WTC11 (cell line): ENCODE results near the gene KDM3B. TPM values are rescaled to one million over a fixed set of nuclear protein-coding genes. Genes with fewer than 3 reads are reported as not detected.

Source experiments
- CREM ChIP-seq: sonication (generic); formaldehyde crosslinking; IDR thresholded peaks from 2 replicates; pipeline ENCODE4 v1.8.1; 2022; ENCODE audit warnings: mild to moderate bottlenecking, missing genetic modification reagents, moderate library complexity
- FOXJ3 ChIP-seq: sonication (generic); formaldehyde crosslinking; IDR thresholded peaks from 2 replicates; pipeline ENCODE4 v1.9.0; 2021; ENCODE audit warnings: missing genetic modification reagents, mild to moderate bottlenecking, borderline replicate concordance
- GTF2I ChIP-seq: fragments of 250-450 bp; sonication (Bioruptor Pico); conservative IDR thresholded peaks from 2 replicates; pipeline ENCODE4 v1.4.0; 2021; ENCODE audit warnings: mild to moderate bottlenecking
- MXD4 ChIP-seq: fragments of 250-450 bp; sonication (Bioruptor Pico); IDR thresholded peaks from 2 replicates; pipeline ENCODE4 v1.8.0; 2021; ENCODE audit warnings: mild to moderate bottlenecking, moderate library complexity, borderline replicate concordance
- NFE2L1 ChIP-seq: sonication (generic); formaldehyde crosslinking; IDR thresholded peaks from 2 replicates; pipeline ENCODE4 v1.8.1; 2023; ENCODE audit warnings: missing genetic modification reagents
- PRRX2 ChIP-seq: fragments of 250-450 bp; sonication (Bioruptor Pico); IDR thresholded peaks from 2 replicates; pipeline ENCODE4 v1.8.0; 2021; ENCODE audit warnings: mild to moderate bottlenecking
- RELA ChIP-seq: sonication (generic); formaldehyde crosslinking; IDR thresholded peaks from 2 replicates; pipeline ENCODE4 v1.8.1; 2022; ENCODE audit warnings: missing genetic modification reagents, mild to moderate bottlenecking, borderline replicate concordance
- SMAD4 ChIP-seq: sonication (generic); formaldehyde crosslinking; IDR thresholded peaks from 2 replicates; pipeline ENCODE4 v1.8.0; 2022; ENCODE audit warnings: mild to moderate bottlenecking, missing genetic modification reagents
- ZNF219 ChIP-seq: sonication (generic); formaldehyde crosslinking; IDR thresholded peaks from 2 replicates; pipeline ENCODE4 v1.8.0; 2023; ENCODE audit warnings: missing genetic modification reagents, mild to moderate bottlenecking, borderline replicate concordance
- ZNF396 ChIP-seq: fragments of 250-450 bp; sonication (Bioruptor Pico); IDR thresholded peaks from 2 replicates; pipeline ENCODE4 v1.8.0; 2021; ENCODE audit warnings: mild to moderate bottlenecking, moderate library complexity, borderline replicate concordance
- ZNF423 ChIP-seq: fragments of 250-450 bp; sonication (Bioruptor Pico); IDR thresholded peaks from 2 replicates; pipeline ENCODE4 v2.1.2; 2022; ENCODE audit warnings: mild to moderate bottlenecking, moderate library complexity
- total RNA-seq: library from RNA; stranded (reverse); gene quantifications from 3 replicates; pipeline ENCODE4 v1.2.3, GENCODE V29; 2021
- TF ChIP-seq, protein P1 (sequence below): fragments of 250-450 bp; sonication (Bioruptor Pico); IDR thresholded peaks from 2 replicates; pipeline ENCODE4 v1.8.0; 2021; ENCODE audit warnings: mild to moderate bottlenecking
- TF ChIP-seq, protein P2 (sequence below): sonication (generic); formaldehyde crosslinking; IDR thresholded peaks from 2 replicates; pipeline ENCODE4 v1.8.1; 2022; ENCODE audit warnings: low read depth, missing genetic modification reagents, borderline replicate concordance
- TF ChIP-seq, protein P3 (sequence below): sonication (generic); formaldehyde crosslinking; IDR thresholded peaks from 2 replicates; pipeline ENCODE4 v1.8.1; 2023; ENCODE audit warnings: mild to moderate bottlenecking, moderate library complexity, missing genetic modification reagents
- TF ChIP-seq, protein P4 (sequence below): sonication (generic); formaldehyde crosslinking; IDR thresholded peaks from 2 replicates; pipeline ENCODE4 v1.8.1; 2022; ENCODE audit warnings: missing genetic modification reagents, borderline replicate concordance
- TF ChIP-seq, protein P5 (sequence below): sonication (generic); formaldehyde crosslinking; IDR thresholded peaks from 2 replicates; pipeline ENCODE4 v1.8.0; 2022; ENCODE audit warnings: mild to moderate bottlenecking, missing genetic modification reagents
- TF ChIP-seq, protein P6 (sequence below): fragments of 250-450 bp; sonication (Bioruptor Pico); IDR thresholded peaks from 2 replicates; pipeline ENCODE4 v1.9.0; 2021; ENCODE audit warnings: mild to moderate bottlenecking
- TF ChIP-seq, protein P7 (sequence below): fragments of 200-600 bp; IDR thresholded peaks from 2 replicates; pipeline ENCODE4 v1.8.0; 2022; ENCODE audit warnings: antibody characterized with exemption
- TF ChIP-seq, protein P8 (sequence below): fragments of 250-450 bp; sonication (Bioruptor Pico); IDR thresholded peaks from 2 replicates; pipeline ENCODE4 v1.9.0; 2021; ENCODE audit warnings: moderate library complexity, mild to moderate bottlenecking, inconsistent platforms, borderline replicate concordance
- TF ChIP-seq, protein P9 (sequence below): sonication (generic); formaldehyde crosslinking; IDR thresholded peaks from 2 replicates; pipeline ENCODE4 v1.8.1; 2023; ENCODE audit warnings: mild to moderate bottlenecking, missing genetic modification reagents, borderline replicate concordance

The KDM3B gene
- total RNA-seq, 1 experiment from 2014 or later = 87.9 TPM

DNA sequence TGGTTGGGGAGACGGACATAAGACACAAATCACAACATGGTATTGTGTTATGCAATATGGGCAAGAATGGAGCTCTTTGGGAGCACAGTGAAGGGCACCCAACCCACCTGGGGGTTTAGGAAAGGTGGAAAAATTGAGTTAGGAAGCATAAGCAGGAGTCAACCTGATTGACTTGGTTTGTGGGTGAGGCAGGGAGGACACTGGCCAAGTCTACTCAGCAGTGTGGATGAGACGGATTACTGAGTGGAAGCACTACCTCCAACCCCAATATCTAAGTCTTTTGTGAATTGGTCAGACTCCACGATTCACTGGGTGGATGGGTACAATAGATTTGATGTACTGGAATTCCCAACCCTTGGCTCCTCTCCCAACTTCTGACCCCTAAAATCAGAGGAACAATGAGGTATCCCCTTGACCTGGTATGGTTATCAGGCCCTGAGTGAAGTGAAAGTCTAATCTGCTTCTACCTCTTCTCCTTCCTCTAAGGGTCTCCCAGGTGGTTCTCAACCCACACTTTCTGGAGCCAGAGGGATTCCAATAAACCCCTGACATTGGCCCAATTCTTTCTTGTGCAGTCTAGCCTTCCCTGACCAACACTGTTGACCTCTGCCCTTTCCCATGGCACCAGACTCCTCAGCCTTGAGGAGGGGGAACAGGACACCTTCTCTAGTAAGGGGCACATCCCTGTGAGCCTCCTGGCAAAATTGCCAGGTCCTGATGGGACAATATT is 118.0 kb downstream of the KDM3B start (continued):
- TF ChIP-seq, protein P1, sequence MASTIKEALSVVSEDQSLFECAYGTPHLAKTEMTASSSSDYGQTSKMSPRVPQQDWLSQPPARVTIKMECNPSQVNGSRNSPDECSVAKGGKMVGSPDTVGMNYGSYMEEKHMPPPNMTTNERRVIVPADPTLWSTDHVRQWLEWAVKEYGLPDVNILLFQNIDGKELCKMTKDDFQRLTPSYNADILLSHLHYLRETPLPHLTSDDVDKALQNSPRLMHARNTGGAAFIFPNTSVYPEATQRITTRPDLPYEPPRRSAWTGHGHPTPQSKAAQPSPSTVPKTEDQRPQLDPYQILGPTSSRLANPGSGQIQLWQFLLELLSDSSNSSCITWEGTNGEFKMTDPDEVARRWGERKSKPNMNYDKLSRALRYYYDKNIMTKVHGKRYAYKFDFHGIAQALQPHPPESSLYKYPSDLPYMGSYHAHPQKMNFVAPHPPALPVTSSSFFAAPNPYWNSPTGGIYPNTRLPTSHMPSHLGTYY (CRISPR knock-in tag) = peak; percentile 96
- TF ChIP-seq NFE2L1 (CRISPR knock-in tag) (no peak), ZNF396 (CRISPR knock-in tag) (no peak), SMAD4 (no peak), RELA (CRISPR knock-in tag) (no peak), ZNF423 (CRISPR knock-in tag) (no peak), ZNF219 (CRISPR knock-in tag) (no peak), FOXJ3 (CRISPR knock-in tag) (no peak), CREM (CRISPR knock-in tag) (no peak), GTF2I (CRISPR knock-in tag) (no peak), PRRX2 (peak; percentile 91), MXD4 (CRISPR knock-in tag) (no peak)
- TF ChIP-seq, protein P2, sequence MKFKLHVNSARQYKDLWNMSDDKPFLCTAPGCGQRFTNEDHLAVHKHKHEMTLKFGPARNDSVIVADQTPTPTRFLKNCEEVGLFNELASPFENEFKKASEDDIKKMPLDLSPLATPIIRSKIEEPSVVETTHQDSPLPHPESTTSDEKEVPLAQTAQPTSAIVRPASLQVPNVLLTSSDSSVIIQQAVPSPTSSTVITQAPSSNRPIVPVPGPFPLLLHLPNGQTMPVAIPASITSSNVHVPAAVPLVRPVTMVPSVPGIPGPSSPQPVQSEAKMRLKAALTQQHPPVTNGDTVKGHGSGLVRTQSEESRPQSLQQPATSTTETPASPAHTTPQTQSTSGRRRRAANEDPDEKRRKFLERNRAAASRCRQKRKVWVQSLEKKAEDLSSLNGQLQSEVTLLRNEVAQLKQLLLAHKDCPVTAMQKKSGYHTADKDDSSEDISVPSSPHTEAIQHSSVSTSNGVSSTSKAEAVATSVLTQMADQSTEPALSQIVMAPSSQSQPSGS (CRISPR knock-in tag) = no peak
- TF ChIP-seq, protein P3, sequence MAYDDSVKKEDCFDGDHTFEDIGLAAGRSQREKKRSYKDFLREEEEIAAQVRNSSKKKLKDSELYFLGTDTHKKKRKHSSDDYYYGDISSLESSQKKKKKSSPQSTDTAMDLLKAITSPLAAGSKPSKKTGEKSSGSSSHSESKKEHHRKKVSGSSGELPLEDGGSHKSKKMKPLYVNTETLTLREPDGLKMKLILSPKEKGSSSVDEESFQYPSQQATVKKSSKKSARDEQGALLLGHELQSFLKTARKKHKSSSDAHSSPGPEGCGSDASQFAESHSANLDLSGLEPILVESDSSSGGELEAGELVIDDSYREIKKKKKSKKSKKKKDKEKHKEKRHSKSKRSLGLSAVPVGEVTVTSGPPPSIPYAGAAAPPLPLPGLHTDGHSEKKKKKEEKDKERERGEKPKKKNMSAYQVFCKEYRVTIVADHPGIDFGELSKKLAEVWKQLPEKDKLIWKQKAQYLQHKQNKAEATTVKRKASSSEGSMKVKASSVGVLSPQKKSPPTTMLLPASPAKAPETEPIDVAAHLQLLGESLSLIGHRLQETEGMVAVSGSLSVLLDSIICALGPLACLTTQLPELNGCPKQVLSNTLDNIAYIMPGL = no peak
- TF ChIP-seq, protein P4, sequence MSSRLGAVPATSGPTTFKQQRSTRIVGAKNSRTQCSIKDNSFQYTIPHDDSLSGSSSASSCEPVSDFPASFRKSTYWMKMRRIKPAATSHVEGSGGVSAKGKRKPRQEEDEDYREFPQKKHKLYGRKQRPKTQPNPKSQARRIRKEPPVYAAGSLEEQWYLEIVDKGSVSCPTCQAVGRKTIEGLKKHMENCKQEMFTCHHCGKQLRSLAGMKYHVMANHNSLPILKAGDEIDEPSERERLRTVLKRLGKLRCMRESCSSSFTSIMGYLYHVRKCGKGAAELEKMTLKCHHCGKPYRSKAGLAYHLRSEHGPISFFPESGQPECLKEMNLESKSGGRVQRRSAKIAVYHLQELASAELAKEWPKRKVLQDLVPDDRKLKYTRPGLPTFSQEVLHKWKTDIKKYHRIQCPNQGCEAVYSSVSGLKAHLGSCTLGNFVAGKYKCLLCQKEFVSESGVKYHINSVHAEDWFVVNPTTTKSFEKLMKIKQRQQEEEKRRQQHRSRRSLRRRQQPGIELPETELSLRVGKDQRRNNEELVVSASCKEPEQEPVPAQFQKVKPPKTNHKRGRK = no peak
- TF ChIP-seq, protein P5, sequence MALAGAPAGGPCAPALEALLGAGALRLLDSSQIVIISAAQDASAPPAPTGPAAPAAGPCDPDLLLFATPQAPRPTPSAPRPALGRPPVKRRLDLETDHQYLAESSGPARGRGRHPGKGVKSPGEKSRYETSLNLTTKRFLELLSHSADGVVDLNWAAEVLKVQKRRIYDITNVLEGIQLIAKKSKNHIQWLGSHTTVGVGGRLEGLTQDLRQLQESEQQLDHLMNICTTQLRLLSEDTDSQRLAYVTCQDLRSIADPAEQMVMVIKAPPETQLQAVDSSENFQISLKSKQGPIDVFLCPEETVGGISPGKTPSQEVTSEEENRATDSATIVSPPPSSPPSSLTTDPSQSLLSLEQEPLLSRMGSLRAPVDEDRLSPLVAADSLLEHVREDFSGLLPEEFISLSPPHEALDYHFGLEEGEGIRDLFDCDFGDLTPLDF (CRISPR knock-in tag) = no peak
- TF ChIP-seq, protein P6, sequence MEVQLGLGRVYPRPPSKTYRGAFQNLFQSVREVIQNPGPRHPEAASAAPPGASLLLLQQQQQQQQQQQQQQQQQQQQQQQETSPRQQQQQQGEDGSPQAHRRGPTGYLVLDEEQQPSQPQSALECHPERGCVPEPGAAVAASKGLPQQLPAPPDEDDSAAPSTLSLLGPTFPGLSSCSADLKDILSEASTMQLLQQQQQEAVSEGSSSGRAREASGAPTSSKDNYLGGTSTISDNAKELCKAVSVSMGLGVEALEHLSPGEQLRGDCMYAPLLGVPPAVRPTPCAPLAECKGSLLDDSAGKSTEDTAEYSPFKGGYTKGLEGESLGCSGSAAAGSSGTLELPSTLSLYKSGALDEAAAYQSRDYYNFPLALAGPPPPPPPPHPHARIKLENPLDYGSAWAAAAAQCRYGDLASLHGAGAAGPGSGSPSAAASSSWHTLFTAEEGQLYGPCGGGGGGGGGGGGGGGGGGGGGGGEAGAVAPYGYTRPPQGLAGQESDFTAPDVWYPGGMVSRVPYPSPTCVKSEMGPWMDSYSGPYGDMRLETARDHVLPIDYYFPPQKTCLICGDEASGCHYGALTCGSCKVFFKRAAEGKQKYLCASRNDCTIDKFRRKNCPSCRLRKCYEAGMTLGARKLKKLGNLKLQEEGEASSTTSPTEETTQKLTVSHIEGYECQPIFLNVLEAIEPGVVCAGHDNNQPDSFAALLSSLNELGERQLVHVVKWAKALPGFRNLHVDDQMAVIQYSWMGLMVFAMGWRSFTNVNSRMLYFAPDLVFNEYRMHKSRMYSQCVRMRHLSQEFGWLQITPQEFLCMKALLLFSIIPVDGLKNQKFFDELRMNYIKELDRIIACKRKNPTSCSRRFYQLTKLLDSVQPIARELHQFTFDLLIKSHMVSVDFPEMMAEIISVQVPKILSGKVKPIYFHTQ (CRISPR knock-in tag) = peak; percentile 91
- TF ChIP-seq, protein P7, sequence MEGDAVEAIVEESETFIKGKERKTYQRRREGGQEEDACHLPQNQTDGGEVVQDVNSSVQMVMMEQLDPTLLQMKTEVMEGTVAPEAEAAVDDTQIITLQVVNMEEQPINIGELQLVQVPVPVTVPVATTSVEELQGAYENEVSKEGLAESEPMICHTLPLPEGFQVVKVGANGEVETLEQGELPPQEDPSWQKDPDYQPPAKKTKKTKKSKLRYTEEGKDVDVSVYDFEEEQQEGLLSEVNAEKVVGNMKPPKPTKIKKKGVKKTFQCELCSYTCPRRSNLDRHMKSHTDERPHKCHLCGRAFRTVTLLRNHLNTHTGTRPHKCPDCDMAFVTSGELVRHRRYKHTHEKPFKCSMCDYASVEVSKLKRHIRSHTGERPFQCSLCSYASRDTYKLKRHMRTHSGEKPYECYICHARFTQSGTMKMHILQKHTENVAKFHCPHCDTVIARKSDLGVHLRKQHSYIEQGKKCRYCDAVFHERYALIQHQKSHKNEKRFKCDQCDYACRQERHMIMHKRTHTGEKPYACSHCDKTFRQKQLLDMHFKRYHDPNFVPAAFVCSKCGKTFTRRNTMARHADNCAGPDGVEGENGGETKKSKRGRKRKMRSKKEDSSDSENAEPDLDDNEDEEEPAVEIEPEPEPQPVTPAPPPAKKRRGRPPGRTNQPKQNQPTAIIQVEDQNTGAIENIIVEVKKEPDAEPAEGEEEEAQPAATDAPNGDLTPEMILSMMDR = no peak
- TF ChIP-seq, protein P8, sequence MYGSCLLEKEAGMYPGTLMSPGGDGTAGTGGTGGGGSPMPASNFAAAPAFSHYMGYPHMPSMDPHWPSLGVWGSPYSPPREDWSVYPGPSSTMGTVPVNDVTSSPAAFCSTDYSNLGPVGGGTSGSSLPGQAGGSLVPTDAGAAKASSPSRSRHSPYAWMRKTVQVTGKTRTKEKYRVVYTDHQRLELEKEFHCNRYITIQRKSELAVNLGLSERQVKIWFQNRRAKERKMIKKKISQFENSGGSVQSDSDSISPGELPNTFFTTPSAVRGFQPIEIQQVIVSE (CRISPR knock-in tag) = no peak
- TF ChIP-seq, protein P9, sequence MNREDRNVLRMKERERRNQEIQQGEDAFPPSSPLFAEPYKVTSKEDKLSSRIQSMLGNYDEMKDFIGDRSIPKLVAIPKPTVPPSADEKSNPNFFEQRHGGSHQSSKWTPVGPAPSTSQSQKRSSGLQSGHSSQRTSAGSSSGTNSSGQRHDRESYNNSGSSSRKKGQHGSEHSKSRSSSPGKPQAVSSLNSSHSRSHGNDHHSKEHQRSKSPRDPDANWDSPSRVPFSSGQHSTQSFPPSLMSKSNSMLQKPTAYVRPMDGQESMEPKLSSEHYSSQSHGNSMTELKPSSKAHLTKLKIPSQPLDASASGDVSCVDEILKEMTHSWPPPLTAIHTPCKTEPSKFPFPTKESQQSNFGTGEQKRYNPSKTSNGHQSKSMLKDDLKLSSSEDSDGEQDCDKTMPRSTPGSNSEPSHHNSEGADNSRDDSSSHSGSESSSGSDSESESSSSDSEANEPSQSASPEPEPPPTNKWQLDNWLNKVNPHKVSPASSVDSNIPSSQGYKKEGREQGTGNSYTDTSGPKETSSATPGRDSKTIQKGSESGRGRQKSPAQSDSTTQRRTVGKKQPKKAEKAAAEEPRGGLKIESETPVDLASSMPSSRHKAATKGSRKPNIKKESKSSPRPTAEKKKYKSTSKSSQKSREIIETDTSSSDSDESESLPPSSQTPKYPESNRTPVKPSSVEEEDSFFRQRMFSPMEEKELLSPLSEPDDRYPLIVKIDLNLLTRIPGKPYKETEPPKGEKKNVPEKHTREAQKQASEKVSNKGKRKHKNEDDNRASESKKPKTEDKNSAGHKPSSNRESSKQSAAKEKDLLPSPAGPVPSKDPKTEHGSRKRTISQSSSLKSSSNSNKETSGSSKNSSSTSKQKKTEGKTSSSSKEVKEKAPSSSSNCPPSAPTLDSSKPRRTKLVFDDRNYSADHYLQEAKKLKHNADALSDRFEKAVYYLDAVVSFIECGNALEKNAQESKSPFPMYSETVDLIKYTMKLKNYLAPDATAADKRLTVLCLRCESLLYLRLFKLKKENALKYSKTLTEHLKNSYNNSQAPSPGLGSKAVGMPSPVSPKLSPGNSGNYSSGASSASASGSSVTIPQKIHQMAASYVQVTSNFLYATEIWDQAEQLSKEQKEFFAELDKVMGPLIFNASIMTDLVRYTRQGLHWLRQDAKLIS (CRISPR knock-in tag) = no peak
